DND-41 (cell line): ENCODE results near the gene ZIC4.

ENCODE experiments used
- ATAC-seq: fragments of 200-7000 bp; cut with Tn5 transposase; 3 replicates; pipeline ENCODE4 v1.9.1; 2021; ENCODE audit warnings: low read depth; ENCODE audit not compliant: insufficient read depth
- DNase-seq: peaks from one replicate; pipeline ENCODE4 v3.0.0-alpha.2; 2020
- H2AFZ ChIP-seq: 2 replicates; pipeline ENCODE4 v1.6.0; 2012; ENCODE audit warnings: low read depth, low read length
- H3K27ac ChIP-seq: 2 replicates; pipeline ENCODE4 v1.5.1; 2012; ENCODE audit warnings: low read length, inconsistent platforms
- H3K27me3 ChIP-seq: fragments of 200-600 bp; sonication (generic); 2 replicates; pipeline ENCODE4 v1.6.0; 2012; ENCODE audit warnings: low read length, mild to moderate bottlenecking, inconsistent platforms; ENCODE audit not compliant: insufficient read depth, poor library complexity
- H3K36me3 ChIP-seq: 2 replicates; pipeline ENCODE4 v1.5.1; 2012; ENCODE audit warnings: low read length, inconsistent platforms; ENCODE audit not compliant: insufficient read depth
- H3K4me1 ChIP-seq: 2 replicates; pipeline ENCODE4 v1.5.1; 2012; ENCODE audit warnings: mild to moderate bottlenecking, low read length; ENCODE audit not compliant: insufficient read depth
- H3K4me2 ChIP-seq: 2 replicates; pipeline ENCODE4 v1.6.0; 2012; ENCODE audit warnings: mild to moderate bottlenecking, moderate library complexity, low read length, inconsistent platforms; ENCODE audit not compliant: insufficient read depth
- H3K4me3 ChIP-seq, 2 experiments: fragments of 200-600 bp in 1 of 2; shearing (Covaris generic) in 1 of 2; 2 replicates each; pipeline ENCODE4 v1.5.1; 2012 to 2016; ENCODE audit warnings: inconsistent platforms in 2 of 2, low read length in 2 of 2, mild to moderate bottlenecking in 2 of 2, low read depth in 1 of 2, moderate library complexity in 1 of 2
- H3K79me2 ChIP-seq: 2 replicates; pipeline ENCODE4 v1.6.0; 2012; ENCODE audit warnings: low read length, inconsistent platforms; ENCODE audit not compliant: insufficient read depth
- H3K9ac ChIP-seq: 2 replicates; pipeline ENCODE4 v1.6.0; 2012; ENCODE audit warnings: low read depth, mild to moderate bottlenecking, inconsistent platforms, low read length, moderate library complexity
- H3K9me3 ChIP-seq: 2 replicates; pipeline ENCODE4 v1.5.1; 2012; ENCODE audit warnings: low read length, moderate library complexity, mild to moderate bottlenecking, inconsistent platforms; ENCODE audit not compliant: insufficient read depth, severe bottlenecking
- H4K20me1 ChIP-seq: 2 replicates; pipeline ENCODE4 v1.6.0; 2012; ENCODE audit warnings: low read length; ENCODE audit not compliant: insufficient read depth
- CTCF ChIP-seq: IDR thresholded peaks from 2 replicates; pipeline ENCODE4 v1.5.1; 2012; ENCODE audit warnings: borderline replicate concordance, low read length, moderate library complexity, mild to moderate bottlenecking; ENCODE audit not compliant: poor library complexity, severe bottlenecking; ENCODE audit errors: extremely low read depth
- EZH2 ChIP-seq: IDR thresholded peaks from 3 replicates; pipeline ENCODE4 v1.6.1; 2012; ENCODE audit warnings: borderline replicate concordance, low read depth, mild to moderate bottlenecking, moderate library complexity, low read length, inconsistent platforms; ENCODE audit not compliant: severe bottlenecking

The ZIC4 gene

GRCh38 chr3:147369661-147370123 lies 36.7 kb downstream of the ZIC4 start:
- no peaks in the 10 kb centered on the region for H3K9me3 ChIP-seq
- H3K4me3 ChIP-seq: no peak overlapping the region
- ATAC-seq (no peak), DNase-seq (no peak)
- no peak overlapping the region for H2AFZ ChIP-seq
- H3K4me2 ChIP-seq: no peak overlapping the region
- no peaks in the 10 kb centered on the region for H3K27me3 ChIP-seq
- H3K79me2 ChIP-seq: no peaks in the 10 kb centered on the region
- H3K27ac ChIP-seq: no peak overlapping the region
- H3K9ac ChIP-seq: no peak overlapping the region
- H3K4me1 ChIP-seq: no peaks in the 10 kb centered on the region
- H4K20me1 ChIP-seq: no peaks in the 10 kb centered on the region
- TF ChIP-seq CTCF: no peak
- TF ChIP-seq EZH2: no peak
- no peaks in the 10 kb centered on the region for H3K36me3 ChIP-seq

DNA sequence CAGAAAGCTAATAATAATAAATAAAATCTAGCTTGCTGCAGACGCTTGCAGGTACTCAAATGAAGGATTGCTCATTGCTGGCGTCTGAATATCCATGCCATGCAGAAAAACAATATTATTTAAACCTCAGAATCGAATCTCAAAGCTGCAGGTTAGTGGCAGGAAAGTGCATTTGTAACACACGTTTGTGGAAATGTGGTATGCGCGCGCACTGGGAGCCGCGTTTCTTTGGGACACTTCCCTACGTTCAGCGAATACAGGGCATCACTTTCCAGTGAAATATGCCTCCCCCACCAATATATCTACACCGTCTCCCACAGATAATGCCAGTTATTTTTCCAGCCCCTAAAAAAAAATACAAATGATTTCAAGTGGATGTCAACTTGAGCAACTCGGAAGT lies 37.1 kb downstream of the ZIC4 start:
- DNase-seq (no peak), ATAC-seq (no peak)
- no peak for TF ChIP-seq EZH2
- no peak for TF ChIP-seq CTCF
- H2AFZ ChIP-seq: no peak overlapping the region
- no peak overlapping the region for H3K9ac ChIP-seq
- no peaks in the 10 kb centered on the region for H3K36me3 ChIP-seq
- H3K4me2 ChIP-seq: no peak overlapping the region
- no peak overlapping the region for H3K4me3 ChIP-seq
- no peak overlapping the region for H3K27ac ChIP-seq
- no peaks in the 10 kb centered on the region for H3K9me3 ChIP-seq
- no peaks in the 10 kb centered on the region for H4K20me1 ChIP-seq
- no peaks in the 10 kb centered on the region for H3K27me3 ChIP-seq
- no peaks in the 10 kb centered on the region for H3K79me2 ChIP-seq
- no peaks in the 10 kb centered on the region for H3K4me1 ChIP-seq

DNA sequence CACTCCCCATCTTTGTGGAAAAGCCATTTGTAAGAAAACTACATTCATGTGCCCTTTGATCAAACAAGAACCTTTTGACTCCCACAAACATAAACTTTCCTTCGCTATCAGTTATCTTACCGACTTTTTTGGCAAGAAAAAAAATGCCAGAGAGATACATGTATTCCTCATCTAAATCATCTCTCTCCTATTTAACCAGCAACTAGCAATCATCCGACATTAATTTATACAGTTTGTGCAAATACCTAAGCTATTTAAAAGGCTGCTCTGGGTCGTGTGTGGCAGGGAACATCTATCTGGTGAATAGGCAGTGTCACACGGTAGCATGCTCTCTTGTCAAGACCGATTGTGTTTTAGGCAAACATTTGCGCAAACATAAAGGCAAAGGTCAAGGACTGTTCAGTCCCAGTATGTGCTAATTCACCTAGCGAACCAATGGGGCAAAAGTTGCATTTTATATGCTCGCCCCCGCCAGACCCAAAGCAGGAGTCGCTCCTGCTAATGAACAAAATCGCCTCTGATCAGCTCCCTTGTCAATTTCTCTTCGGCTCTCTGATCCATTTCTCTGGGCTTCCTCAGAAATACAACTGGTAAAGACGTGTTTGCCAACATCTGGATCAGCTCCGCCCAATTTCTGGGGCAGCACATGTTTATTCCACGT lies 37.7 kb downstream of the ZIC4 start:
- no peak overlapping the region for H3K4me3 ChIP-seq
- DNase-seq (no peak), ATAC-seq (no peak)
- no peaks in the 10 kb centered on the region for H4K20me1 ChIP-seq
- no peak overlapping the region for H2AFZ ChIP-seq
- no peak overlapping the region for H3K4me2 ChIP-seq
- H3K4me1 ChIP-seq: no peaks in the 10 kb centered on the region
- H3K36me3 ChIP-seq: no peaks in the 10 kb centered on the region
- no peaks in the 10 kb centered on the region for H3K9me3 ChIP-seq
- no peak for TF ChIP-seq CTCF
- no peak for TF ChIP-seq EZH2
- H3K27ac ChIP-seq: no peak overlapping the region
- no peaks in the 10 kb centered on the region for H3K79me2 ChIP-seq
- no peak overlapping the region for H3K9ac ChIP-seq
- no peaks in the 10 kb centered on the region for H3K27me3 ChIP-seq
